LNCaP clone FGC (cell line): ENCODE measurements around the gene SMAD6.
A peak's percentile ranks its signal among the peaks of the same experiment; 100 is the strongest.

Experiments used
- DNase-seq: peaks from one replicate; pipeline ENCODE4 v3.0.0-alpha.2; 2011; ENCODE audit warnings: low read depth
- H3K4me3 ChIP-seq: 2 replicates; pipeline ENCODE4 v1.5.1; 2011; ENCODE audit warnings: mild to moderate bottlenecking, low read depth, low read length, control low read depth
- TF ChIP-seq, protein P1 (sequence below): IDR thresholded peaks from 2 replicates; pipeline ENCODE4 v1.5.1; 2012; ENCODE audit warnings: mild to moderate bottlenecking; ENCODE audit not compliant: control insufficient read depth, insufficient read depth; ENCODE audit errors: extremely low read depth

SMAD6 gene

DNA sequence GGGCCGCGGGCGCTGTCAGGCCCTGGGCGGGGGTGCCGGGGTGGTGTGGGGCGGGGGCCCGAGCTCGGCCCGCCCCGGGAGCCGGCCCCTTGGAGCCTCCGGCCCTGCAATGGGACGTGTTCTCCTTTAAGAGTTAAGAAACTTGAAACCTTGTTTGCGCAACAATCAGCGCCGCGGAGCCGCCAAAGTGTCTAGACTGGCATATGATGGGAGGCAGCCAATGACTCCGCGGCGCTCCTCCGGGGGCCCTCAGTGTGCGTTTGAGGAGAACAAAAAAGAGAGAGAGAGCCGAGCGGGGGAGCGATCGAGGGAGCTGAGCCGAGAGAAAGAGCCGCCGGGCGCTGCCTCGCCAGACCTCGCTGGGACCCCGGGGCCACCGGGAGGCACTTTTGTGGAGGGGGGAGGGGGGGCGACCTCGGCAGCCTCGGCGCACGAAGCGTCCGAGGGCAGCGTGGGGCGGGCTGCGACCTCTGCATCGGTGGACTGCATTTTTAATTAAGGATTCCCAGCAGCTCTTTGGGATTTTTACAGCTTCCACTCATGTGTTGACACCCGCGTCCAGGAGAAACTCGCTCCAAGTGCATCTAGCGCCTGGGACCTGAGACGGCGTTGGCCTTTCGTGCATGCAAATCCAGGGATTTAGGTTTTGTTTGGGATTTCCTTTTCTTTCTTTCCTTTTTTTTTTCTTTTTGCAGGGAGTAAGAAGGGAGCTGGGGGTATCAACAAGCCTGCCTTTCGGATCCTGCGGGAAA, at the start of gene SMAD6:
Gene SMAD6 (plus strand): TSS at position 202 of the 752 bp plus-strand sequence. CDS start 1,023 bp downstream, outside the sequence.
- peak; percentile 90 for DNase-seq
- H3K4me3 ChIP-seq = peak within 1 kb of the TSS; percentile 76
- TF ChIP-seq, protein P1, sequence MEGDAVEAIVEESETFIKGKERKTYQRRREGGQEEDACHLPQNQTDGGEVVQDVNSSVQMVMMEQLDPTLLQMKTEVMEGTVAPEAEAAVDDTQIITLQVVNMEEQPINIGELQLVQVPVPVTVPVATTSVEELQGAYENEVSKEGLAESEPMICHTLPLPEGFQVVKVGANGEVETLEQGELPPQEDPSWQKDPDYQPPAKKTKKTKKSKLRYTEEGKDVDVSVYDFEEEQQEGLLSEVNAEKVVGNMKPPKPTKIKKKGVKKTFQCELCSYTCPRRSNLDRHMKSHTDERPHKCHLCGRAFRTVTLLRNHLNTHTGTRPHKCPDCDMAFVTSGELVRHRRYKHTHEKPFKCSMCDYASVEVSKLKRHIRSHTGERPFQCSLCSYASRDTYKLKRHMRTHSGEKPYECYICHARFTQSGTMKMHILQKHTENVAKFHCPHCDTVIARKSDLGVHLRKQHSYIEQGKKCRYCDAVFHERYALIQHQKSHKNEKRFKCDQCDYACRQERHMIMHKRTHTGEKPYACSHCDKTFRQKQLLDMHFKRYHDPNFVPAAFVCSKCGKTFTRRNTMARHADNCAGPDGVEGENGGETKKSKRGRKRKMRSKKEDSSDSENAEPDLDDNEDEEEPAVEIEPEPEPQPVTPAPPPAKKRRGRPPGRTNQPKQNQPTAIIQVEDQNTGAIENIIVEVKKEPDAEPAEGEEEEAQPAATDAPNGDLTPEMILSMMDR = no peak

DNA sequence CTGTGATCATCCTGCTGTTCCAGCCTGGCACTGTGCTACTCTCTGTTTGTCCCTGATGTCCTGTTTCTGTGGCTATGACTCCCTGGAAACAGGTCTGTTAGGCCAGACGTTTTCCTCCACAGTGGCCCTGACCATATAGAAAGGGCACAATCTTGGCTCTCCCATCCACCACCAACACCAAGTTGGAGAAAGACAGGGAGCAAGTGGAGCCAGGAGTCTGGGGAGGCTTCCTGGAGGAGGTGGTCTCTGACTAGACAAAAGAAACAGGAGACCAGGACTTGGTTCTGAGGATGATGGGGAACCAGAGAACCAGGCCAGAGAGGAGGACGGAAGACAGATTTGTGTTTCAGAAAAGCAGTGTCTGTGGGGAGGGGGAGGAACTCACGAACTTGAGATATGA, 49.2 kb upstream of the SMAD6 start:
- DNase-seq = no peak

DNA sequence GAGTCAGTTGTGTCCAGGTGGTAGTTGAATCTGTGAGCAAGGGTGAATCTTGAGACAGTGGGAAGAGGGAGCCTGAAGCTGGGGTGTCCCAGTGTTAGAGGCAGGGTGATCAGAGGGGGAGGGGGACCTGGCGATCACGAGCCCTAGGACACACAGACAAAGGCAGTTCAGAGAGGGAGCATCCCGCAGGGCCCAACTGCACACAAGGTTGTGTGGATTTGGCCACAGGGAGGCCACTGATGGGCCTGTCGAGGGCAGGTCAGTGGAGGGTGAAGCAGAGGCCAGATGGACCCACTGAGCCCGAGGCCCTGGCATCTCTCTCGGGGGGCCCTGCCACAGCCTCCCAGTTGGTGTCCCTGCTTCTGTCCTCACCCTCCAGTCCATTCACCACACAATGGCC, 48.6 kb upstream of the SMAD6 start:
- TF ChIP-seq, protein P1 = no peak
- DNase-seq = no peak
- H3K4me3 ChIP-seq = no peak overlapping the region

More for the DNA sequence above, 49.2 kb upstream of the SMAD6 start:
- TF ChIP-seq, protein P1 = no peak
- no peak overlapping the region for H3K4me3 ChIP-seq

- no peak for DNase-seq
- H3K4me3 ChIP-seq = no peak overlapping the region
- TF ChIP-seq, protein P1 = no peak
Observed at GRCh38 chr15:66653852-66654251, 48.2 kb upstream of the SMAD6 start.

DNA sequence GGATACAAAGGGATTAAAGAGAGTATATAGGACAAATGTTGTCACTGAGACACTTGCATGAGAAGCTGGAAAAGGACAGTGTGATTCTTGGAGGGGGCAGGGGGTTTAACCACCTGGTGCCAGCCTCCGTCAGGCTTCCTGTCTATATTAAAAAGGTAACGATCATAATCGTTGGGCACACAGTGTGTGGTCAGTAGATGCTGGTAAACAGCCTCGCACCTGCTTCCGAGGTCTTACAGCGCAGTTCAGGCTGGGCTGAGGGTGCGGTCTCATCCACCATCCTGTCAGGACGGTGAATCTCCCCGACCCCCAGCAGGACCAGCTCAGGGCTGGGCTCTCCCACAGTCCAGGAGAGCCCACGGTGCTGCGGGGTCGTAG, 47.7 kb upstream of the SMAD6 start:
- no peak overlapping the region for H3K4me3 ChIP-seq
- DNase-seq = no peak
- TF ChIP-seq, protein P1 = no peak

- no peak for DNase-seq
- H3K4me3 ChIP-seq = no peak overlapping the region
- TF ChIP-seq, protein P1 = no peak
Observed at GRCh38 chr15:66654739-66655375, 47.2 kb upstream of the SMAD6 start.

DNA sequence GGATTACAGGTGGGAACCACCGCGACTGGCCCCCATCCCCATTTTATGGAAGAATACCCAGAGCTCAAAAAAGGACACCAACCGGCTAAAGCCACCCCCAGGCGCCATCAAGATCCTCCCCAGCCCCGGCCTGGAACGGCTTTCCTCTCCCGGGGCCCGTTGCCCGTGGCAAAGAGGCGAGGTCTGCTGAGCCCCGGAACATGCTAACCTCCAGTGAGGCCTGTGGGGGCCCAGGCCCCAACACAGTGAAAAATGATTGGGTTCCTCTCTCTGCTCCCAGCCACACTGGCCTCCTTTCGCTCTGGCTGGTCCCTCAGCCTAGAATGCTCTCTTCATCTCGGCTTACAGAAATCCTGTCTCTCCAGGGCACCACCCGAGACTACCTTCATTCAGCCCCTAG, 46.5 kb upstream of the SMAD6 start:
- TF ChIP-seq, protein P1 = no peak
- DNase-seq = no peak
- H3K4me3 ChIP-seq = no peak overlapping the region
